Measurements from ENCODE around the gene DCAF7. TPM values are rescaled to one million over a fixed set of nuclear protein-coding genes. Genes with fewer than 3 reads are reported as not detected.
A peak's percentile ranks its signal among the peaks of the same experiment; 100 is the strongest.

The DCAF7 gene
- total and polyA plus RNA-seq, 2 donors from 2014 or later = 19.9 to 81.0 TPM

- TF ChIP-seq CTCF (IDR thresholded peaks at IDR 0.05; ENCODE audit: borderline replicate concordance, extremely low read depth, insufficient read depth) = no peak
- DNase-seq = no peak
- Histone ChIP-seq H3K4me1 (ENCODE audit: control insufficient read depth in 2 of 3, insufficient read depth in 2 of 3, low read depth in 1 of 3, low read length in 3 of 3) (peaks cover 0 to 3% (median 0%) of the 10 kb centered on the region in 3 donors), H3K36me3 (ENCODE audit: control insufficient read depth in 2 of 3, insufficient read depth in 3 of 3, low read length in 3 of 3) (no peaks in the 10 kb centered on the region), H3K4me3 (ENCODE audit: low read length in 3 of 3) (no peak overlapping the region), H3K27ac (ENCODE audit: low read depth in 2 of 2, low read length in 2 of 2) (no peak overlapping the region), H3K9ac (ENCODE audit: low read length in 3 of 3) (no peak overlapping the region), H3K27me3 (ENCODE audit: control insufficient read depth, insufficient read depth, low read length) (no peaks in the 10 kb centered on the region), H3K9me3 (ENCODE audit: control insufficient read depth in 2 of 3, insufficient read depth in 1 of 3, low read length in 3 of 3) (no peaks in the 10 kb centered on the region)
- no peak for FAIRE-seq
- intact Hi-C loops (cut with DNase I) = no loop called here
Measured at GRCh38 chr17:63511331-63511730, 38.9 kb upstream of the DCAF7 start.

GRCh38 chr17:63512388-63512787 is 37.9 kb upstream of the DCAF7 start:
- TF ChIP-seq CTCF (IDR thresholded peaks at IDR 0.05; ENCODE audit: borderline replicate concordance, extremely low read depth, insufficient read depth) = no peak
- no peak overlapping the region for H3K4me3 ChIP-seq (ENCODE audit: low read length in 3 of 3)
- DNase-seq (no peak), FAIRE-seq (no peak)
- no peaks in the 10 kb centered on the region for H3K27me3 ChIP-seq (ENCODE audit: control insufficient read depth, insufficient read depth, low read length)
- H3K27ac ChIP-seq (ENCODE audit: low read depth in 2 of 2, low read length in 2 of 2) = peak overlapping the region; percentile 3 to 48
- no peaks in the 10 kb centered on the region for H3K9me3 ChIP-seq (ENCODE audit: control insufficient read depth in 2 of 3, insufficient read depth in 1 of 3, low read length in 3 of 3)
- no peaks in the 10 kb centered on the region for H3K36me3 ChIP-seq (ENCODE audit: control insufficient read depth in 2 of 3, insufficient read depth in 3 of 3, low read length in 3 of 3)
- peaks cover 0 to 9% (median 0%) of the 10 kb centered on the region in 3 donors for H3K4me1 ChIP-seq (ENCODE audit: control insufficient read depth in 2 of 3, insufficient read depth in 2 of 3, low read depth in 1 of 3, low read length in 3 of 3)
- intact Hi-C loops (cut with DNase I) = no loop called here
- no peak overlapping the region for H3K9ac ChIP-seq (ENCODE audit: low read length in 3 of 3)

- H3K9me3 ChIP-seq (ENCODE audit: control insufficient read depth in 2 of 3, insufficient read depth in 1 of 3, low read length in 3 of 3) = no peaks in the 10 kb centered on the region
- no peak overlapping the region for H3K4me3 ChIP-seq (ENCODE audit: low read length in 3 of 3)
- peak overlapping the region; percentile 48 to 69 for H3K27ac ChIP-seq (ENCODE audit: low read depth in 2 of 2, low read length in 2 of 2)
- no peak overlapping the region for H3K9ac ChIP-seq (ENCODE audit: low read length in 3 of 3)
- H3K27me3 ChIP-seq (ENCODE audit: control insufficient read depth, insufficient read depth, low read length) = no peaks in the 10 kb centered on the region
- intact Hi-C loops (cut with DNase I) = no loop called here
- no peak for TF ChIP-seq CTCF (IDR thresholded peaks at IDR 0.05; ENCODE audit: borderline replicate concordance, extremely low read depth, insufficient read depth)
- no peaks in the 10 kb centered on the region for H3K36me3 ChIP-seq (ENCODE audit: control insufficient read depth in 2 of 3, insufficient read depth in 3 of 3, low read length in 3 of 3)
- no peak for DNase-seq
- FAIRE-seq = no peak
- H3K4me1 ChIP-seq (ENCODE audit: control insufficient read depth in 2 of 3, insufficient read depth in 2 of 3, low read depth in 1 of 3, low read length in 3 of 3) = peaks cover 0 to 15% (median 0%) of the 10 kb centered on the region in 3 donors
Measured at GRCh38 chr17:63512896-63513644, 37.2 kb upstream of the DCAF7 start.

All from kidney (tissue), 14 donors.